ENCODE data around the gene ATF7.
"Not testable (repeated sequence)": the region's sequence is repeated elsewhere in the genome, so short reads cannot be mapped to it uniquely, and the experiment has no call there.

DNA sequence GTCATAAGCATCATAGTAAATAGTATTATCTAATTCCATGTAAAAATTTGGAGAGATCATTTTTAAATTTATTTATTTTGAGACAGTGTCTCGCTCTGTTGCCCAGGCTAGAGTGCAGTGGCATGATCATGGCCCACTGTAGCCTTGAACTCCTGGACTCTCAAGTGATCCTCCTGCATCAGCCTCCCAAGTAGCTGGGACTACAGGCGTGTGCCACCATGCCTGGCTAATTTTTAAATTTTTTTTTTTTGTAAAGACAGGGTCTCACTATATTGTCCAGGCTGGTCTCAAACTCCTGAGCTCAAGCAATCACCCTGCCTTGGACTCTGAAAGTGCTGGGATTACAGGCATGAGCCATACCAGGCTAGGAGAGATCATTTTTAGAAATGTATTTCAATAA lies 27.2 kb downstream of the ATF7 start:
- TF ChIP-seq POLR2A (IDR thresholded peaks at IDR 0.05; ENCODE audit: low read depth, low read length); POU2F2 (IDR thresholded peaks at IDR 0.05; ENCODE audit: low read depth, low read length); POLR2AphosphoS5 (IDR thresholded peaks at IDR 0.05; ENCODE audit: low read depth, low read length); PAX5 (IDR thresholded peaks at IDR 0.05; ENCODE audit: insufficient read depth, low read length, severe bottlenecking): not testable (repeated sequence)
